DND-41 (cell line): Measurements from ENCODE around the gene UROD.

Experiments used
- ATAC-seq: fragments of 200-7000 bp; cut with Tn5 transposase; 3 replicates; pipeline ENCODE4 v1.9.1; 2021; ENCODE audit warnings: low read depth; ENCODE audit not compliant: insufficient read depth
- DNase-seq: peaks from one replicate; pipeline ENCODE4 v3.0.0-alpha.2; 2020
- H2AFZ ChIP-seq: 2 replicates; pipeline ENCODE4 v1.6.0; 2012; ENCODE audit warnings: low read depth, low read length
- H3K27ac ChIP-seq: 2 replicates; pipeline ENCODE4 v1.5.1; 2012; ENCODE audit warnings: low read length, inconsistent platforms
- H3K27me3 ChIP-seq: fragments of 200-600 bp; sonication (generic); 2 replicates; pipeline ENCODE4 v1.6.0; 2012; ENCODE audit warnings: low read length, mild to moderate bottlenecking, inconsistent platforms; ENCODE audit not compliant: insufficient read depth, poor library complexity
- H3K36me3 ChIP-seq: 2 replicates; pipeline ENCODE4 v1.5.1; 2012; ENCODE audit warnings: low read length, inconsistent platforms; ENCODE audit not compliant: insufficient read depth
- H3K4me1 ChIP-seq: 2 replicates; pipeline ENCODE4 v1.5.1; 2012; ENCODE audit warnings: mild to moderate bottlenecking, low read length; ENCODE audit not compliant: insufficient read depth
- H3K4me2 ChIP-seq: 2 replicates; pipeline ENCODE4 v1.6.0; 2012; ENCODE audit warnings: mild to moderate bottlenecking, moderate library complexity, low read length, inconsistent platforms; ENCODE audit not compliant: insufficient read depth
- H3K4me3 ChIP-seq, 2 experiments: fragments of 200-600 bp in 1 of 2; shearing (Covaris generic) in 1 of 2; 2 replicates each; pipeline ENCODE4 v1.5.1; 2012 to 2016; ENCODE audit warnings: inconsistent platforms in 2 of 2, low read length in 2 of 2, mild to moderate bottlenecking in 2 of 2, low read depth in 1 of 2, moderate library complexity in 1 of 2
- H3K79me2 ChIP-seq: 2 replicates; pipeline ENCODE4 v1.6.0; 2012; ENCODE audit warnings: low read length, inconsistent platforms; ENCODE audit not compliant: insufficient read depth
- H3K9ac ChIP-seq: 2 replicates; pipeline ENCODE4 v1.6.0; 2012; ENCODE audit warnings: low read depth, mild to moderate bottlenecking, inconsistent platforms, low read length, moderate library complexity
- H3K9me3 ChIP-seq: 2 replicates; pipeline ENCODE4 v1.5.1; 2012; ENCODE audit warnings: low read length, moderate library complexity, mild to moderate bottlenecking, inconsistent platforms; ENCODE audit not compliant: insufficient read depth, severe bottlenecking
- H4K20me1 ChIP-seq: 2 replicates; pipeline ENCODE4 v1.6.0; 2012; ENCODE audit warnings: low read length; ENCODE audit not compliant: insufficient read depth
- CTCF ChIP-seq: IDR thresholded peaks from 2 replicates; pipeline ENCODE4 v1.5.1; 2012; ENCODE audit warnings: borderline replicate concordance, low read length, moderate library complexity, mild to moderate bottlenecking; ENCODE audit not compliant: poor library complexity, severe bottlenecking; ENCODE audit errors: extremely low read depth
- EZH2 ChIP-seq: IDR thresholded peaks from 3 replicates; pipeline ENCODE4 v1.6.1; 2012; ENCODE audit warnings: borderline replicate concordance, low read depth, mild to moderate bottlenecking, moderate library complexity, low read length, inconsistent platforms; ENCODE audit not compliant: severe bottlenecking

Gene UROD

GRCh38 chr1:45038240-45038639, 26.2 kb downstream of the UROD start:
- no peak for DNase-seq
- no peak overlapping the region for H2AFZ ChIP-seq
- no peak overlapping the region for H3K27ac ChIP-seq
- ATAC-seq = no peak
- H3K27me3 ChIP-seq = no peaks in the 10 kb centered on the region
- H4K20me1 ChIP-seq = no peaks in the 10 kb centered on the region
- no peak overlapping the region for H3K4me3 ChIP-seq
- H3K9ac ChIP-seq = no peak overlapping the region
- no peaks in the 10 kb centered on the region for H3K36me3 ChIP-seq
- no peak for TF ChIP-seq CTCF
- no peak for TF ChIP-seq EZH2
- peaks cover 2% of the 10 kb centered on the region; the same call in 1 of the 2 replicates for H3K4me1 ChIP-seq
- H3K79me2 ChIP-seq = no peaks in the 10 kb centered on the region
- H3K9me3 ChIP-seq = no peaks in the 10 kb centered on the region
- no peak overlapping the region for H3K4me2 ChIP-seq

- Histone ChIP-seq H3K9me3 (no peaks in the 10 kb centered on the region), H3K4me2 (no peak overlapping the region), H3K4me3 (no peak overlapping the region), H3K36me3 (no peaks in the 10 kb centered on the region), H3K9ac (no peak overlapping the region), H2AFZ (no peak overlapping the region), H3K27ac (no peak overlapping the region), H3K79me2 (no peaks in the 10 kb centered on the region), H3K4me1 (no peaks in the 10 kb centered on the region), H3K27me3 (no peaks in the 10 kb centered on the region), H4K20me1 (no peaks in the 10 kb centered on the region)
- ATAC-seq = no peak
- TF ChIP-seq CTCF (no peak), EZH2 (no peak)
- DNase-seq = no peak
Measured at GRCh38 chr1:45038661-45039364, 26.8 kb downstream of the UROD start.

GRCh38 chr1:45040297-45040696, 28.2 kb downstream of the UROD start:
- Histone ChIP-seq H3K9me3 (no peaks in the 10 kb centered on the region), H3K79me2 (no peaks in the 10 kb centered on the region), H3K4me3 (no peak overlapping the region), H2AFZ (no peak overlapping the region), H3K27ac (no peak overlapping the region), H3K9ac (no peak overlapping the region), H3K27me3 (no peaks in the 10 kb centered on the region), H3K4me2 (no peak overlapping the region), H4K20me1 (no peaks in the 10 kb centered on the region), H3K4me1 (no peaks in the 10 kb centered on the region), H3K36me3 (no peaks in the 10 kb centered on the region)
- no peak for DNase-seq
- no peak for TF ChIP-seq CTCF
- no peak for TF ChIP-seq EZH2
- ATAC-seq = no peak

GRCh38 chr1:45043094-45043493, 31.0 kb downstream of the UROD start:
- no peaks in the 10 kb centered on the region for H3K36me3 ChIP-seq
- ATAC-seq (no peak), DNase-seq (no peak)
- H3K27me3 ChIP-seq = no peaks in the 10 kb centered on the region
- no peaks in the 10 kb centered on the region for H3K9me3 ChIP-seq
- H3K4me2 ChIP-seq = no peak overlapping the region
- H3K9ac ChIP-seq = no peak overlapping the region
- no peaks in the 10 kb centered on the region for H3K79me2 ChIP-seq
- H4K20me1 ChIP-seq = no peaks in the 10 kb centered on the region
- no peak overlapping the region for H2AFZ ChIP-seq
- no peak overlapping the region for H3K4me3 ChIP-seq
- no peak overlapping the region for H3K27ac ChIP-seq
- TF ChIP-seq CTCF (no peak), EZH2 (no peak)
- H3K4me1 ChIP-seq = no peaks in the 10 kb centered on the region
